ENCODE measurements around the gene SRPK1.

The SRPK1 gene

GRCh38 chr6:35898003-35898402 lies 22.9 kb downstream of the SRPK1 start:
- DNase-seq (ENCODE audit: low spot score): no peak

- DNase-seq (ENCODE audit: low spot score): no peak
Observed at GRCh38 chr6:35897486-35897885, 23.4 kb downstream of the SRPK1 start.

GRCh38 chr6:35897036-35897435 lies 23.9 kb downstream of the SRPK1 start:
- no peak for DNase-seq (ENCODE audit: low spot score)

- DNase-seq (ENCODE audit: low spot score): no peak
Observed at GRCh38 chr6:35896228-35896627, 24.7 kb downstream of the SRPK1 start.

GRCh38 chr6:35895560-35895959 lies 25.3 kb downstream of the SRPK1 start:
- DNase-seq (ENCODE audit: low spot score): no peak

- no peak for DNase-seq (ENCODE audit: low spot score)
Observed at GRCh38 chr6:35894776-35895175, 26.1 kb downstream of the SRPK1 start.

- DNase-seq (ENCODE audit: low spot score): no peak
Observed at GRCh38 chr6:35893246-35893645, 27.7 kb downstream of the SRPK1 start.

GRCh38 chr6:35892482-35892881 lies 28.4 kb downstream of the SRPK1 start:
- DNase-seq (ENCODE audit: low spot score): no peak

- no peak for DNase-seq (ENCODE audit: low spot score)
Observed at GRCh38 chr6:35879151-35879550, 41.7 kb downstream of the SRPK1 start.

GRCh38 chr6:35876902-35877301 lies 44.0 kb downstream of the SRPK1 start:
- DNase-seq (ENCODE audit: low spot score): no peak

GRCh38 chr6:35874730-35875129 lies 46.2 kb downstream of the SRPK1 start:
- no peak for DNase-seq (ENCODE audit: low spot score)

- DNase-seq (ENCODE audit: low spot score): no peak
Observed at GRCh38 chr6:35859367-35859766, 61.5 kb downstream of the SRPK1 start.

- DNase-seq (ENCODE audit: low spot score): no peak
Observed at GRCh38 chr6:35857853-35858252, 63.0 kb downstream of the SRPK1 start.

- no peak for DNase-seq (ENCODE audit: low spot score)
Observed at GRCh38 chr6:35856250-35856649, 64.6 kb downstream of the SRPK1 start.

- DNase-seq (ENCODE audit: low spot score): no peak
Observed at GRCh38 chr6:35852994-35853393, 67.9 kb downstream of the SRPK1 start.

GRCh38 chr6:35850208-35850607 lies 70.7 kb downstream of the SRPK1 start:
- no peak for DNase-seq (ENCODE audit: low spot score)

- DNase-seq (ENCODE audit: low spot score): no peak
Observed at GRCh38 chr6:35844290-35844689, 76.6 kb downstream of the SRPK1 start.

GRCh38 chr6:35842381-35842780 lies 78.5 kb downstream of the SRPK1 start:
- DNase-seq (ENCODE audit: low spot score): no peak

GRCh38 chr6:35839019-35839418 lies 81.9 kb downstream of the SRPK1 start:
- DNase-seq (ENCODE audit: low spot score): no peak

GRCh38 chr6:35833536-35833935 lies 87.4 kb downstream of the SRPK1 start:
- DNase-seq (ENCODE audit: low spot score): no peak

GRCh38 chr6:35831257-35832007 lies 89.5 kb downstream of the SRPK1 start:
- DNase-seq (ENCODE audit: low spot score): no peak

GRCh38 chr6:35829306-35829705 lies 91.6 kb downstream of the SRPK1 start:
- DNase-seq (ENCODE audit: low spot score): no peak

- no peak for DNase-seq (ENCODE audit: low spot score)
Observed at GRCh38 chr6:35824552-35825192, 96.2 kb downstream of the SRPK1 start.

GRCh38 chr6:35823601-35824000 lies 97.3 kb downstream of the SRPK1 start:
- no peak for DNase-seq (ENCODE audit: low spot score)
